ENCODE data around the gene DHX9.

- TF ChIP-seq POLR2A (IDR thresholded peaks at IDR 0.05) = no peak
- no peak for TF ChIP-seq CTCF (IDR thresholded peaks at IDR 0.05)
Measured at GRCh38 chr1:182845379-182845778, 6.2 kb downstream of the DHX9 start.

All from thyroid gland (tissue), 4 donors.